Measurements from ENCODE around the gene LRRC40.

GRCh38 chr1:70234733-70235132 lies 29.4 kb upstream of the LRRC40 start:
- TF ChIP-seq, protein P1, sequence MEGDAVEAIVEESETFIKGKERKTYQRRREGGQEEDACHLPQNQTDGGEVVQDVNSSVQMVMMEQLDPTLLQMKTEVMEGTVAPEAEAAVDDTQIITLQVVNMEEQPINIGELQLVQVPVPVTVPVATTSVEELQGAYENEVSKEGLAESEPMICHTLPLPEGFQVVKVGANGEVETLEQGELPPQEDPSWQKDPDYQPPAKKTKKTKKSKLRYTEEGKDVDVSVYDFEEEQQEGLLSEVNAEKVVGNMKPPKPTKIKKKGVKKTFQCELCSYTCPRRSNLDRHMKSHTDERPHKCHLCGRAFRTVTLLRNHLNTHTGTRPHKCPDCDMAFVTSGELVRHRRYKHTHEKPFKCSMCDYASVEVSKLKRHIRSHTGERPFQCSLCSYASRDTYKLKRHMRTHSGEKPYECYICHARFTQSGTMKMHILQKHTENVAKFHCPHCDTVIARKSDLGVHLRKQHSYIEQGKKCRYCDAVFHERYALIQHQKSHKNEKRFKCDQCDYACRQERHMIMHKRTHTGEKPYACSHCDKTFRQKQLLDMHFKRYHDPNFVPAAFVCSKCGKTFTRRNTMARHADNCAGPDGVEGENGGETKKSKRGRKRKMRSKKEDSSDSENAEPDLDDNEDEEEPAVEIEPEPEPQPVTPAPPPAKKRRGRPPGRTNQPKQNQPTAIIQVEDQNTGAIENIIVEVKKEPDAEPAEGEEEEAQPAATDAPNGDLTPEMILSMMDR (optimal IDR thresholded peaks at IDR 0.05 in 1 of 3, IDR thresholded peaks at IDR 0.05 in 1 of 3, conservative IDR thresholded peaks at IDR 0.05 in 1 of 3; ENCODE audit: extremely low read depth in 1 of 3, insufficient read depth in 2 of 3, low read length in 3 of 3) = no peak
- TF ChIP-seq EZH2 (IDR thresholded peaks at IDR 0.05; ENCODE audit: low read length) = no peak
